ENCODE results near the gene SIGLEC11.
"Not testable (repeated sequence)": the region's sequence is repeated elsewhere in the genome, so short reads cannot be mapped to it uniquely, and the experiment has no call there.

The SIGLEC11 gene

GRCh38 chr19:49981603-49982593, 20.9 kb upstream of the SIGLEC11 start:
- no peak for DNase-seq (ENCODE audit: low read depth in 2 of 2)

- no peak for DNase-seq (ENCODE audit: low read depth in 2 of 2)
These were observed 17.4 kb upstream of the SIGLEC11 start for GRCh38 chr19:49978324-49978723.

GRCh38 chr19:49977881-49978280, 16.9 kb upstream of the SIGLEC11 start:
- no peak for DNase-seq (ENCODE audit: low read depth in 2 of 2)

GRCh38 chr19:49977076-49977475, 16.1 kb upstream of the SIGLEC11 start:
- DNase-seq (ENCODE audit: low read depth in 2 of 2) = no peak

GRCh38 chr19:49976496-49976895, 15.5 kb upstream of the SIGLEC11 start:
- no peak for DNase-seq (ENCODE audit: low read depth in 2 of 2)

- no peak for DNase-seq (ENCODE audit: low read depth in 2 of 2)
These were observed 14.1 kb upstream of the SIGLEC11 start for GRCh38 chr19:49975051-49975450.

- DNase-seq (ENCODE audit: low read depth in 2 of 2) = no peak
These were observed 13.0 kb upstream of the SIGLEC11 start for GRCh38 chr19:49973987-49974386.

GRCh38 chr19:49972841-49973240, 11.9 kb upstream of the SIGLEC11 start:
- DNase-seq (ENCODE audit: low read depth in 2 of 2) = no peak

- DNase-seq (ENCODE audit: low read depth in 2 of 2) = no peak
These were observed 11.0 kb upstream of the SIGLEC11 start for GRCh38 chr19:49971991-49972411.

- not testable (repeated sequence) for DNase-seq (ENCODE audit: low read depth in 2 of 2)
These were observed 8.4 kb upstream of the SIGLEC11 start for GRCh38 chr19:49969355-49969754.

GRCh38 chr19:49968279-49968922, 7.4 kb upstream of the SIGLEC11 start:
- no peak for DNase-seq (ENCODE audit: low read depth in 2 of 2)

- DNase-seq (ENCODE audit: low read depth in 2 of 2) = not testable (repeated sequence)
These were observed 1.1 kb downstream of the SIGLEC11 start for GRCh38 chr19:49959892-49960291.

GRCh38 chr19:49958596-49958995, 2.4 kb downstream of the SIGLEC11 start:
- DNase-seq (ENCODE audit: low read depth in 2 of 2) = not testable (repeated sequence)

- not testable (repeated sequence) for DNase-seq (ENCODE audit: low read depth in 2 of 2)
These were observed 2.8 kb downstream of the SIGLEC11 start for GRCh38 chr19:49958144-49958543.

GRCh38 chr19:49957262-49957915, 3.6 kb downstream of the SIGLEC11 start:
- no peak for DNase-seq (ENCODE audit: low read depth in 2 of 2)

- no peak for DNase-seq (ENCODE audit: low read depth in 2 of 2)
These were observed 4.9 kb downstream of the SIGLEC11 start for GRCh38 chr19:49956115-49956495.

- no peak for DNase-seq (ENCODE audit: low read depth in 2 of 2)
These were observed 6.0 kb downstream of the SIGLEC11 start for GRCh38 chr19:49954933-49955332.

GRCh38 chr19:49954092-49954829, 6.7 kb downstream of the SIGLEC11 start:
- no peak for DNase-seq (ENCODE audit: low read depth in 2 of 2)

GRCh38 chr19:49953416-49953815, 7.6 kb downstream of the SIGLEC11 start:
- no peak for DNase-seq (ENCODE audit: low read depth in 2 of 2)

GRCh38 chr19:49952906-49953305, 8.1 kb downstream of the SIGLEC11 start:
- DNase-seq (ENCODE audit: low read depth in 2 of 2) = no peak

GRCh38 chr19:49952479-49952836, 8.5 kb downstream of the SIGLEC11 start:
- no peak for DNase-seq (ENCODE audit: low read depth in 2 of 2)

All from stimulated activated CD8-positive, alpha-beta memory T cell treated with anti-CD3 and anti-CD28 coated beads, Interleukin-15, amount 100 ng/mL, for 4 hours (primary cell).